ENCODE results near the gene TMC6. TPM values are rescaled to one million over a fixed set of nuclear protein-coding genes. Genes with fewer than 3 reads are reported as not detected.

The TMC6 gene
- total and polyA plus RNA-seq, 7 experiments from 2014 or later: 165 to 808 (median 701) TPM

- no peaks in the 10 kb centered on the region for H3K27me3 Mint-ChIP-seq
- peak overlapping the region; percentile 31 to 88 (median 64) for H3K27ac Mint-ChIP-seq
- H3K4me3 ChIP-seq (ENCODE audit: low read length): peak overlapping the region; percentile 58
- intact Hi-C loops (cut with micrococcal nuclease): loop anchor here (1.0 to 5.0 kb wide), 6 partner anchors 18 to 502 kb away; partner anchors contain the start of genes TMC8 (in 2 of the 2), AFMID (in 1 of the 2), BIRC5 (in 1 of the 2) and TK1 (in 1 of the 2)
- peaks cover 0 to 18% (median 0%) of the 10 kb centered on the region in 3 experiments for H3K36me3 ChIP-seq (ENCODE audit: control insufficient read depth in 2 of 3, insufficient read depth in 3 of 3, low read length in 3 of 3)
- peaks cover 0 to 10% (median 0%) of the 10 kb centered on the region in 5 donors for H3K36me3 Mint-ChIP-seq
- peak overlapping the region; percentile 89 for H3K27ac ChIP-seq (ENCODE audit: low read depth, low read length)
- CTCF ChIA-PET: interaction anchor here (1.2 kb wide), 1 partner anchor 31 kb away, joined by 3 read pairs; no protein-coding TSS in a partner anchor
- H3K9me3 ChIP-seq (ENCODE audit: control insufficient read depth in 2 of 3, low read length in 3 of 3): no peaks in the 10 kb centered on the region
- H3K27me3 ChIP-seq (ENCODE audit: control insufficient read depth in 2 of 2, insufficient read depth in 2 of 2, low read length in 2 of 2): no peaks in the 10 kb centered on the region
- peak in 6 of 9 donors; percentile 25 to 73 (median 32) for DNase-seq
- peak; percentile 69 for ATAC-seq
- no peaks in the 10 kb centered on the region for H3K9me3 Mint-ChIP-seq
- peak overlapping the region; percentile 62 to 83 (median 72) for H3K4me3 Mint-ChIP-seq
- H3K4me1 Mint-ChIP-seq: peaks cover 29 to 48% (median 43%) of the 10 kb centered on the region in 7 donors
- H3K4me1 ChIP-seq (ENCODE audit: control insufficient read depth in 2 of 2, insufficient read depth in 2 of 2, low read length in 2 of 2): peaks cover 13 to 32% of the 10 kb centered on the region in 2 donors
- POLR2A ChIA-PET: interaction anchor here (0.6 to 2.2 kb wide), 16 partner anchors 22 to 211 kb away, joined by 3 to 12 read pairs (median 4); partner anchors contain the start of genes TMC8 and TNRC6C
Measured at GRCh38 chr17:78168903-78169793, 40.6 kb upstream of the TMC6 start.

GRCh38 chr17:78168242-78168902, 39.8 kb upstream of the TMC6 start, which contains the start of gene SYNGR2:
Gene SYNGR2, plus strand, starts transcription at chr17:78168581. Its CDS starts 36 bp downstream, at chr17:78168617.
- Mint-ChIP-seq H3K4me3 (peak within 1 kb of the TSS; percentile 64 to 83 (median 73)), H3K4me1 (peaks cover 22 to 40% (median 35%) of the 10 kb centered on the region in 7 donors), H3K27me3 (no peaks in the 10 kb centered on the region), H3K9me3 (no peaks in the 10 kb centered on the region), H3K36me3 (peaks cover 0 to 7% (median 0%) of the 10 kb centered on the region in 5 donors), H3K27ac (peak within 1 kb of the TSS; percentile 31 to 88 (median 66))
- peaks cover 0 to 18% (median 0%) of the 10 kb centered on the region in 3 experiments for H3K36me3 ChIP-seq (ENCODE audit: control insufficient read depth in 2 of 3, insufficient read depth in 3 of 3, low read length in 3 of 3)
- H3K27ac ChIP-seq (ENCODE audit: low read depth, low read length): peak within 1 kb of the TSS; percentile 89
- intact Hi-C loops (cut with micrococcal nuclease): loop anchor here (1.0 to 5.0 kb wide), 6 partner anchors 18 to 502 kb away; partner anchors contain the start of genes TMC8 (in 2 of the 2), AFMID (in 1 of the 2), BIRC5 (in 1 of the 2) and TK1 (in 1 of the 2)
- ChIA-PET POLR2A (interaction anchor here (0.6 to 2.2 kb wide), 6 partner anchors 15 to 54 kb away, joined by 3 to 12 read pairs (median 6); no protein-coding TSS in a partner anchor), CTCF (interaction anchor here (0.6 kb wide), 1 partner anchor 724 kb away, joined by 3 read pairs; no protein-coding TSS in a partner anchor)
- DNase-seq (peak; percentile 80 to 94 (median 87)), ATAC-seq (peak; percentile 91)
- peak within 1 kb of the TSS; percentile 58 for H3K4me3 ChIP-seq (ENCODE audit: low read length)
- H3K4me1 ChIP-seq (ENCODE audit: control insufficient read depth in 2 of 2, insufficient read depth in 2 of 2, low read length in 2 of 2): peaks cover 6 to 25% of the 10 kb centered on the region in 2 donors
- no peaks in the 10 kb centered on the region for H3K9me3 ChIP-seq (ENCODE audit: control insufficient read depth in 2 of 3, low read length in 3 of 3)
- H3K27me3 ChIP-seq (ENCODE audit: control insufficient read depth in 2 of 2, insufficient read depth in 2 of 2, low read length in 2 of 2): no peaks in the 10 kb centered on the region

- H3K27ac Mint-ChIP-seq: no peak overlapping the region
- peak overlapping the region in 1 of 10 donors; percentile 16 for H3K4me3 Mint-ChIP-seq
- H3K9me3 Mint-ChIP-seq: no peaks in the 10 kb centered on the region
- Histone ChIP-seq H3K27me3 (ENCODE audit: control insufficient read depth in 2 of 2, insufficient read depth in 2 of 2, low read length in 2 of 2) (no peaks in the 10 kb centered on the region), H3K4me1 (ENCODE audit: control insufficient read depth in 2 of 2, insufficient read depth in 2 of 2, low read length in 2 of 2) (peaks cover 0 to 13% of the 10 kb centered on the region in 2 donors), H3K27ac (ENCODE audit: low read depth, low read length) (no peak overlapping the region), H3K9me3 (ENCODE audit: control insufficient read depth in 2 of 3, low read length in 3 of 3) (no peaks in the 10 kb centered on the region), H3K36me3 (ENCODE audit: control insufficient read depth in 2 of 3, insufficient read depth in 3 of 3, low read length in 3 of 3) (peaks cover 0 to 9% (median 0%) of the 10 kb centered on the region in 3 experiments), H3K4me3 (ENCODE audit: low read length) (no peak overlapping the region)
- intact Hi-C loops (cut with micrococcal nuclease): loop anchor here (5.0 kb wide), 2 partner anchors 34 to 46 kb away; partner anchors contain the start of genes BIRC5 (in 1 of the 2) and TMC8 (in 1 of the 2)
- peaks cover 0 to under 1% (median 0%) of the 10 kb centered on the region in 5 donors for H3K36me3 Mint-ChIP-seq
- no peaks in the 10 kb centered on the region for H3K27me3 Mint-ChIP-seq
- ChIA-PET CTCF (no interaction called here), POLR2A (interaction anchor here (0.8 kb wide), 1 partner anchor 32 kb away, joined by 3 read pairs; no protein-coding TSS in a partner anchor)
- ATAC-seq (no peak), DNase-seq (no peak)
- H3K4me1 Mint-ChIP-seq: peaks cover 2 to 21% (median 16%) of the 10 kb centered on the region in 7 donors
Measured at GRCh38 chr17:78166416-78166815, 37.9 kb upstream of the TMC6 start.

DNA sequence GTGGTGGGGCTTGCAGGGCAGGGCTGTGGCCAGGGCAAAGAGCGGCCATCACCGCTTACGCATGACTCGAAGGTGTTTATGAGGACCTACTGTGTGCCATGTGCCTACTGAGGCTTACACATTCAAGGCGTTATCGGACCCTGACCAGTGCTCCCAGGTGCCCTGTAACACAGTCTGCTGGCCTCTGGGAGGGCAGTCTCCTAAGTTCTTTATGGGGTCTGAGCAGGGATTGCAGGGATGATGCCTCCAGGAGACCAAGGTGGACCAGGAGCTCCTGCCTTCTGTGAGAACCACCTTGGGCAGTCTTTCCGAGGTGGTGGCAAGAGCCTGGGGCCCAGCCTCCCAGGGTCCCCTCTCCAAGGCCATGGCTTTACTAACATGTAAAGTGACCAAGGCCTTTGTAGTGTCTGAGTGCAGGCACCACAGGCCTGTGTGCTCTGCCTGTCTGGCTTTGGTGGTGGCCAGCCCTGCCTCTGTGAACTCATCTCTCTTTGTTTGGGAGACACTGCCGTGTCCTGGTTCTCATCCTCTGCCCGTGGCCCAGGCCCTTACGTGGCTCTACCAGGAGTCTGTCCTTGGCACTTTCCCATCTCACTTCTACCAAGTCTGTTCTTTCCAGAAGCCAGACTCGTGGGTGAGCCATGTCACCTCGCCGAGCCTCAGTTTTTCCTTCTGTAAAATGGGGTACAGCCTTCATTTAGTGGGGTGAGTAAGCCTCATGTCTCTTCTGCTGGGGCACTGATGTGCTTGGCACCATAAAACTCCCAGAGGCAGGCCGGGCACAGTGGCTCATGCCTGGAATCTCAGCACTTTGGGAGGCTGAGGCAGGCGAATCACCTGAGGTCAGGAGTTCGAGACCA, 36.4 kb upstream of the TMC6 start:
- Histone ChIP-seq H3K27me3 (ENCODE audit: control insufficient read depth in 2 of 2, insufficient read depth in 2 of 2, low read length in 2 of 2) (no peaks in the 10 kb centered on the region), H3K36me3 (ENCODE audit: control insufficient read depth in 2 of 3, insufficient read depth in 3 of 3, low read length in 3 of 3) (no peaks in the 10 kb centered on the region), H3K4me1 (ENCODE audit: control insufficient read depth in 2 of 2, insufficient read depth in 2 of 2, low read length in 2 of 2) (peaks cover 0 to 11% of the 10 kb centered on the region in 2 donors), H3K9me3 (ENCODE audit: control insufficient read depth in 2 of 3, low read length in 3 of 3) (no peaks in the 10 kb centered on the region), H3K4me3 (ENCODE audit: low read length) (no peak overlapping the region), H3K27ac (ENCODE audit: low read depth, low read length) (no peak overlapping the region)
- ChIA-PET CTCF (no interaction called here), POLR2A (interaction anchor here (1.0 to 1.1 kb wide), 2 partner anchors 30 to 44 kb away, joined by 3 read pairs; no protein-coding TSS in a partner anchor)
- DNase-seq (no peak), ATAC-seq (no peak)
- H3K9me3 Mint-ChIP-seq: no peaks in the 10 kb centered on the region
- no peak overlapping the region for H3K27ac Mint-ChIP-seq
- no peaks in the 10 kb centered on the region for H3K27me3 Mint-ChIP-seq
- H3K4me1 Mint-ChIP-seq: peaks cover 0 to 9% (median 4%) of the 10 kb centered on the region in 7 donors
- intact Hi-C loops (cut with micrococcal nuclease): loop anchor here (5.0 kb wide), 2 partner anchors 33 to 47 kb away; partner anchors contain the start of genes BIRC5 (in 1 of the 2) and TMC8 (in 1 of the 2)
- H3K4me3 Mint-ChIP-seq: no peak overlapping the region
- H3K36me3 Mint-ChIP-seq: no peaks in the 10 kb centered on the region

DNA sequence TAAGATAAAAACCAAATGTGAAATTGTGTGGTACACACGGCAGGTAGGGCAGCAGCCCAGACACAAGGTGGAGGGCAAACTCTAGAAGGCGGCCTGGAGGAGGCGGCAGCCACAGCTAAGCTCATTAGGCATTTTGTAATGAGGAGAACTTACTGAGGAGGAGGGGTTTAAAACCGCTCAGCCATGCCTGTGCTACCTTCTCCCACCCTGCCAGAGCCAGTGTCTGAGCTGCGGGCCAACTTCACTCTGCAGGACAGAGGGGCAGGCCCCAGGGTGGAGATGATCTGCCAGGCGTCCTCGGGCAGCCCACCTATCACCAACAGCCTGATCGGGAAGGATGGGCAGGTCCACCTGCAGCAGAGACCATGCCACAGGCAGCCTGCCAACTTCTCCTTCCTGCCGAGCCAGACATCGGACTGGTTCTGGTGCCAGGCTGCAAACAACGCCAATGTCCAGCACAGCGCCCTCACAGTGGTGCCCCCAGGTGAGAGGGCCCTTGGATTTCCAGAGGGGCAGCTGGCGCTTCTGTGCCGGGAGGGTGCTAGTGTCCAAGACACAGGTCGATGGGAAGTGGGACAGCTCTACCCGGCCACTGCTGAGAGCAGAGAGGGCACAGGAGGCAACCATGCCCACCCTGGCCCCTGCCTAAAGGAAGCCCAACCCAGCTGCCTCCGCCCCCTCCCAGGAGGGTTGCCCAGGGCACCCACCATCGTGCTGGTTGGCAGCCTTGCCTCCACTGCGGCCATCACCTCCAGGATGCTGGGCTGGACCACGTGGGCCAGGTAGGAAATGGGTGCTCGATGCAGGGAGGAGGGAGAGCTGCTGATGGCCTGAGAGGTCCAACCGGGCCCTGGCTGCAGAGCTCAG, 35.6 kb upstream of the TMC6 start:
- no peaks in the 10 kb centered on the region for H3K9me3 Mint-ChIP-seq
- Histone ChIP-seq H3K4me1 (ENCODE audit: control insufficient read depth in 2 of 2, insufficient read depth in 2 of 2, low read length in 2 of 2) (peaks cover 0 to 4% of the 10 kb centered on the region in 2 donors), H3K27ac (ENCODE audit: low read depth, low read length) (no peak overlapping the region), H3K27me3 (ENCODE audit: control insufficient read depth in 2 of 2, insufficient read depth in 2 of 2, low read length in 2 of 2) (no peaks in the 10 kb centered on the region), H3K9me3 (ENCODE audit: control insufficient read depth in 2 of 3, low read length in 3 of 3) (no peaks in the 10 kb centered on the region), H3K36me3 (ENCODE audit: control insufficient read depth in 2 of 3, insufficient read depth in 3 of 3, low read length in 3 of 3) (no peaks in the 10 kb centered on the region), H3K4me3 (ENCODE audit: low read length) (no peak overlapping the region)
- no peaks in the 10 kb centered on the region for H3K36me3 Mint-ChIP-seq
- H3K27ac Mint-ChIP-seq: no peak overlapping the region
- H3K4me3 Mint-ChIP-seq: no peak overlapping the region
- no peaks in the 10 kb centered on the region for H3K27me3 Mint-ChIP-seq
- CTCF ChIA-PET: no interaction called here
- POLR2A ChIA-PET: interaction anchor here (1.0 to 1.1 kb wide), 2 partner anchors 29 to 43 kb away, joined by 3 read pairs; no protein-coding TSS in a partner anchor
- DNase-seq: no peak
- peaks cover 0 to 6% (median 0%) of the 10 kb centered on the region in 7 donors for H3K4me1 Mint-ChIP-seq
- ATAC-seq: no peak
- intact Hi-C loops (cut with micrococcal nuclease): no loop called here
